HG03025 (cell line): ENCODE measurements around the gene H6PD.

ENCODE experiments used
- ATAC-seq: cut with Tn5 transposase; IDR thresholded peaks from one replicate; pipeline ENCODE4 v1.9.1; 2021; ENCODE audit warnings: mild to moderate bottlenecking, moderate library complexity; ENCODE audit not compliant: unreplicated experiment, low FRiP score

The H6PD gene

GRCh38 chr1:9271861-9272595 lies 37.5 kb downstream of the H6PD start:
- no peak for ATAC-seq

GRCh38 chr1:9273177-9273576 lies 38.6 kb downstream of the H6PD start:
- ATAC-seq, result no peak

GRCh38 chr1:9275161-9275560 lies 40.6 kb downstream of the H6PD start:
- ATAC-seq, result no peak

GRCh38 chr1:9275567-9276034 lies 41.0 kb downstream of the H6PD start:
- no peak for ATAC-seq

GRCh38 chr1:9278116-9278515 lies 43.5 kb downstream of the H6PD start:
- no peak for ATAC-seq

GRCh38 chr1:9278585-9279153 lies 44.1 kb downstream of the H6PD start:
- no peak for ATAC-seq

GRCh38 chr1:9279172-9279840 lies 44.7 kb downstream of the H6PD start:
- ATAC-seq, result no peak

- no peak for ATAC-seq
Observed at GRCh38 chr1:9280015-9280860, 45.7 kb downstream of the H6PD start.

GRCh38 chr1:9281071-9281827 lies 46.7 kb downstream of the H6PD start:
- ATAC-seq, result no peak

GRCh38 chr1:9281908-9282695 lies 47.5 kb downstream of the H6PD start:
- ATAC-seq, result no peak

GRCh38 chr1:9282696-9282955 lies 48.1 kb downstream of the H6PD start:
- ATAC-seq, result no peak

- no peak for ATAC-seq
Observed at GRCh38 chr1:9284061-9284460, 49.5 kb downstream of the H6PD start.

- no peak for ATAC-seq
Observed at GRCh38 chr1:9286556-9286955, 52.0 kb downstream of the H6PD start.

GRCh38 chr1:9289090-9289534 lies 54.5 kb downstream of the H6PD start:
- ATAC-seq, result no peak

- no peak for ATAC-seq
Observed at GRCh38 chr1:9289711-9290485, 55.3 kb downstream of the H6PD start.

GRCh38 chr1:9291914-9292360 lies 57.4 kb downstream of the H6PD start:
- ATAC-seq, result no peak

GRCh38 chr1:9292361-9293240 lies 58.0 kb downstream of the H6PD start, which contains the start of gene SPSB1:
SPSB1 (plus strand) TSS chr1:9292894; CDS start chr1:9355892, 62,998 bp downstream.
- no peak for ATAC-seq

GRCh38 chr1:9293241-9293532 lies 58.6 kb downstream of the H6PD start:
- no peak for ATAC-seq
